SK-N-SH (cell line): ENCODE results near the gene USP13.

Experiments
- EZH2phosphoT487 ChIP-seq: fragments of 200-600 bp; sonication (generic); IDR thresholded peaks from 2 replicates; pipeline ENCODE4 v1.6.1; 2017; ENCODE audit warnings: low read depth, mixed run types, mild to moderate bottlenecking, antibody characterized with exemption, moderate library complexity, borderline replicate concordance
- TF ChIP-seq, protein P1 (sequence below): fragments of 200-600 bp; sonication (generic); IDR thresholded peaks from 2 replicates; pipeline ENCODE4 v1.6.1; 2017; ENCODE audit warnings: antibody characterized with exemption, mild to moderate bottlenecking, moderate library complexity

DNA sequence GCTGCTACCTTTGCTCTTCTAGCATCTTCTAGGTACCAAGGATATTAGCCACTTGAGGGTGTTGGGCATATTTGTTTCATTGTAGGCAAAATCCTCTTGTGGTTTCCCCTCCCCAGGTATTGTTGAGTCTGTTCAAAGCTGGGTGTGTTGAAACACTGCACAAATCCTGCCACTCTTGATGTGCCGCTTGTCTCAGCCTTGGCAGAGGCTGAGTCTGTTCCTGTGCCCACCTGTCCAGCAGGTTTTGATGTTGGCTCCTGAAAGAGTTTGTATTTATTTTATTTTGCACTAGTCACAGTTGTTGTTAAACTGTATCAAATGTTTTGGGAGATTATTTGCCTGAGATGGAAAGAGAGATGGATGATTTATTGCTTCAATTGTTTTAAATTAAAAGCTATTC is 136.2 kb downstream of the USP13 start:
- TF ChIP-seq, protein P1, sequence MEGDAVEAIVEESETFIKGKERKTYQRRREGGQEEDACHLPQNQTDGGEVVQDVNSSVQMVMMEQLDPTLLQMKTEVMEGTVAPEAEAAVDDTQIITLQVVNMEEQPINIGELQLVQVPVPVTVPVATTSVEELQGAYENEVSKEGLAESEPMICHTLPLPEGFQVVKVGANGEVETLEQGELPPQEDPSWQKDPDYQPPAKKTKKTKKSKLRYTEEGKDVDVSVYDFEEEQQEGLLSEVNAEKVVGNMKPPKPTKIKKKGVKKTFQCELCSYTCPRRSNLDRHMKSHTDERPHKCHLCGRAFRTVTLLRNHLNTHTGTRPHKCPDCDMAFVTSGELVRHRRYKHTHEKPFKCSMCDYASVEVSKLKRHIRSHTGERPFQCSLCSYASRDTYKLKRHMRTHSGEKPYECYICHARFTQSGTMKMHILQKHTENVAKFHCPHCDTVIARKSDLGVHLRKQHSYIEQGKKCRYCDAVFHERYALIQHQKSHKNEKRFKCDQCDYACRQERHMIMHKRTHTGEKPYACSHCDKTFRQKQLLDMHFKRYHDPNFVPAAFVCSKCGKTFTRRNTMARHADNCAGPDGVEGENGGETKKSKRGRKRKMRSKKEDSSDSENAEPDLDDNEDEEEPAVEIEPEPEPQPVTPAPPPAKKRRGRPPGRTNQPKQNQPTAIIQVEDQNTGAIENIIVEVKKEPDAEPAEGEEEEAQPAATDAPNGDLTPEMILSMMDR, result no peak
- no peak for TF ChIP-seq EZH2phosphoT487
